ENCODE data around the gene DGCR8.

DGCR8 gene

DNA sequence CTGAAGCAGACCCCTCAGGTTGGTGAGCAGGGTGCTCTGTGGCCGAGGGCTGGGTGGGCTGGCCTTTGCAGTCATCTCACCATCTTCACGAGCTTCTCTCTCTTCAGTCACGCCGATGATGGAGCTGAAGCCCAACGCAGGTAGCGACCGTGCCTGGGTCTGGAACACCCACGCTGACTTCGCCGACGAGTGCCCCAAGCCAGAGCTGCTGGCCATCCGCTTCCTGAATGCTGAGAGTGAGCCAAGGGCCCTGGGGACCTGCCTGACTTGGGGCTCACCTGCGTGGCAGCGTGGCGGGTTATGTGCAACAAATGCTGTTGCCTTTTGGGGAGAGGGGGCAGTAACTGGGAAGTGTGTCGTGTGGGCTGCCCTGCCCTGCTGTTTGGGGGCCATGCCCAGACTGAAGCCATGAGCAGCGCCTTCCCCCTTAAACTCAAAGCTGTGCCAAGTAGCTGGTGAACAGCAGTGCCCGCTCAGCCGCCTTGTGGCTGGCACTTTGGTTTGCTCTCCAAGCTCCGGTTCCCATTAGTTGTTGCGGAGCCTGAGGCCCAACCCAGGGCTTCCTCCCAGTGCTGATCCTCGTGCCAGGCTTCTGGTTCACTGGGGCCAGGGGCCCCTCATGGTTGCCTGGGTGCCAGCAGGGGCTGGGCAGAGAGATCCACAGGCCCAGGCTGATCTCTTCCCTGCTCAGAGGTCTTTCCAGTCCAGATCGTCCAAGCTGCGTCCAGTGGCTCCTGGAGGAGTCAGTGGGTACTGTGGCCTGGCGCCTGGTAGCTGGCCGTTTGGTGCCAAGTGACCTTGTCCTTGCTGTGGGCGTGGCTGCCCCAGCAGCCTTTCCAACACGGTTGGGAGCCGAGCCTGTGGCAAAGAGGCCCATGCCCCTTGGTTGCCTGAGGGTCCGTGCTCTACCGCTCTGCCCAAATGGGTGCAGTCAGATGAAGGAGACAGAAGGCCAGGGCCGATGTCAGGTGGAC is 45.4 kb downstream of the DGCR8 start:
- no peak for TF ChIP-seq ZFX (IDR thresholded peaks at IDR 0.05; ENCODE audit: borderline replicate concordance)
- no peak for TF ChIP-seq CTCF (IDR thresholded peaks at IDR 0.05)
- no peak overlapping the region for H3K27ac ChIP-seq

GRCh38 chr22:20126284-20127029 is 46.4 kb downstream of the DGCR8 start:
- no peak for TF ChIP-seq CTCF (IDR thresholded peaks at IDR 0.05)
- no peak for TF ChIP-seq ZFX (IDR thresholded peaks at IDR 0.05; ENCODE audit: borderline replicate concordance)
- no peak overlapping the region for H3K27ac ChIP-seq

DNA sequence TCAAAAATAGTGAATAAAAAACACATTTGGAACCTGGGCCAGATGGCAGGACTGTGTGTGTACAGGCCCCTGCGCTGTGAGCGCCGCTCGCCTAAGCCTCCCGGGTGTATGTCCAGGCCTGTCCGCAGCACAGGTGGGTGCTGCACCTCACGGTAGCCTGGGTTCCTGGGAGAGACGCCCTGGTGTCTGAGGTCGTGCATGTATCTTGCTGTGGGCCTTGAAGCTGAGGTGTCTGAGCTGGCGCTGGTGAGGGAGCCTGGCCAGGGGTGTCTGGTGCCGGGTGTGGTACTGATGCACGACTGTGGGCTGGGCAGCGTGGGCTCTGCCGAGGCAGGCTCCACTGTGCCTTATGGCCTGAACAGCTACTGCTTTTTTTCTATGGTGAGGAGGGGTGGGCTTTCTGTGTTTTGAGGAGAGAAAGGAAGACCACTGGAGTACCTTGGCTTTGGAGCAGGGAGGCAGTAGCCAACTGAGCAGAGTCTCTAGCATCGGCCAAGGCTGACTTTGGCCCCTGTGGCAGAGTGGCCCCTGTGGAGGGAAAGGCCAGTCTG is 47.4 kb downstream of the DGCR8 start:
- H3K27ac ChIP-seq = peak overlapping the region; percentile 10; the same call in 1 of the 2 replicates
- TF ChIP-seq ZFX (IDR thresholded peaks at IDR 0.05; ENCODE audit: borderline replicate concordance) (no peak), CTCF (IDR thresholded peaks at IDR 0.05) (no peak)

DNA sequence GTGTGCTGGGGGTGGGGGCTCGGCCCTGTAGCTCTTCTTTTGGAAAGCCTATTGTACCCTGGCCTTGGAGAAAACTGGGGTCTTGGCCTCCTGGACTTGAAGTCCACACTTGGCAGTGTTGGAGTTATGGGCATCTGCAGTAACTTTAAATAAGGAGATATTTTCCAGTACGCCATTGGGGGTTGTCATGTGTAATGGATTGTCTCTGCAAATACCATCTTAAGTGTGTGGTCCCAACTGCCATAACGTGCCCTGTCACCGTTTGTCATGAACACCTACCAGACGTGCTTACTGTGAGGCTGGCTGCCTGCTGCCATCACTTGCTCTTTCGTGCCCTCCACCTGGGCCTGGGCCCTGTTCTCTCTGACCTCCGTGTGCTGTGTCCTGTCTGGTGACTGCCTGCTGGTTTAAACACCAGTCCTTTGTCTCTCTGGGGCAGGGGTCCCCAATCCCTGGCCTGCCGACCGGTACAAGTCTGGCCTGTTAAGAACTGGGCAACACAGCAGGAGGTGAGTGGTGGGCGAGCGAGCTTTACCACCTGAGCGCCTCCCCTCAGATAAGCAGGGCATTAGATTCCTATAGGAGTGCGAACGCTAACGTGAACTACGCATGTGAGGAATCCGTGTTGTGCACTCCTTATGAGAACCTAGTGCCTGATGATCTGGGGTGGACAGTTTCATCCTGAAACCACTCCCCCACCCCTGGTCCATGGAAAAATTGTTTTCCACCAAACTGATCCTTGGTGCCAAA is 48.0 kb downstream of the DGCR8 start:
- H3K27ac ChIP-seq = peak overlapping the region; percentile 74
- no peak for TF ChIP-seq CTCF (IDR thresholded peaks at IDR 0.05)
- TF ChIP-seq ZFX (IDR thresholded peaks at IDR 0.05; ENCODE audit: borderline replicate concordance) = no peak

DNA sequence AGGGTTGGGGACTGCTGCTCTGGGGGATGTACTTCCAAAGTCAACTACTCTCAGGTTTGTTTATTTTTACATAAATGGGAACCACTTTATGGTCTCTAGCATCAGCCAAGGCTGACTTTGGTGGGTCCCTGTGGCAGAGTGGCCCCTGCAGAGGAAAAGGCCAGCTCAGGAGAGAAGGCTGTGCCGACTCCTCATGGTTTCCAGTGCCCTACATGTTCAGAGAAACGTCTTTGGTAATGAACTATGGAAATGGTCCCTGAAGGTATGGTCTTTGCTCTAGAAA is 48.5 kb downstream of the DGCR8 start:
- peak overlapping the region; percentile 74 for H3K27ac ChIP-seq
- TF ChIP-seq CTCF (IDR thresholded peaks at IDR 0.05) (no peak), ZFX (IDR thresholded peaks at IDR 0.05; ENCODE audit: borderline replicate concordance) (no peak)

DNA sequence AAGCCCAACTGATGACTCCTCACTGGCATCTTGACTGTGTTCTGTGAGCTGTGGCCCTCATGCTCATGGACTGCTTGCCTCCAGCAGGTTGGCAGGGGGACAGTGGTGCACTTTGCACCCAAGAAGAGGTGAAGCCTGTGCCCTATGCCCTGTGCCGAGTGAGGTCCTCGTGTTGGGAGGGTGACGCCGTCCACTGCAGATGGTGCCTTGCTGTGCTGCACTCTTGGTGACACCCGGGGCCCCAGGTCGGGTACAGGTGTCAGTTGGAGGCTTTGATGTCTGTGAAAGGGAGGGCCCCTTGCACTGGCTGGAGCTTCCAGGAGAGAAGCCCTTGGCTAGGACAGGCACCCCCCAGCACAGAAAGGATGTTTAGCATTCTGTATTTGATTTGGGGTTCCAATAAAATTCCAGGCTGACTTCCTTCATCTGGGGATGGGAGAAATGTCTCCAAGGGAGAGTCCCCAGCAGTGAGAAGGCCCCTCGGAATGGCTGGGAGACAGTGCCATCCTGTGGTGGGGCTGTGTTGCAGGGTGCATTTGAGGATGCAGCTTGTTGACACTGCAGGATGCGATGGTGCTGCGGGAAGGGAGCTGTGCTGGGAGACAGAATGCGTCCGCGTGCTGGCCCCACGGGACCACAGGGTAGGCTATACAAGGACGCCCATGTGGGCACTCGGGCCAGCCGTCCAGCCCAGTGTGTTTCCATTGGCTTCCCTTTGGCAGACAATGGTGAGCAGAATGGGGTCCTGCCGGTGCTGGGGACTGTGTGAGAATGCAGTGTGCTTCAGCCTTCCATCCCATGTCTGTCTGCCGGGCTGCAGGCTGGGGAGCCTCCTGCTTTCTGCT is 49.1 kb downstream of the DGCR8 start:
- TF ChIP-seq ZFX (IDR thresholded peaks at IDR 0.05; ENCODE audit: borderline replicate concordance) (no peak), CTCF (IDR thresholded peaks at IDR 0.05) (peak; percentile 35)
- H3K27ac ChIP-seq = peak overlapping the region; percentile 74
